Stimulated activated effector memory CD8-positive, alpha-beta T cell treated with anti-CD3 and anti-CD28 coated beads, Interleukin-12 subunit alpha, Interleukin-12 subunit beta, amount 100 ng/mL, for 72 hours (primary cell): ENCODE measurements around the gene DNAH10.

Experiments used
- ATAC-seq: fragments of 150-1000 bp; cut with Tn5 transposase; 2 replicates; pipeline ENCODE4 v1.10.0; 2021
- DNase-seq, 2 donors: peaks; one replicate each; pipeline ENCODE4 v3.0.0; 2021 to 2022; ENCODE audit warnings: low spot score in 2 of 2
- H3K27ac Mint-ChIP-seq: one replicate; pipeline ENCODE4 v1.8.0; 2022; ENCODE audit warnings: mild to moderate bottlenecking, mixed read lengths
- H3K36me3 Mint-ChIP-seq: one replicate; pipeline ENCODE4 v1.8.0; 2022; ENCODE audit warnings: mild to moderate bottlenecking, mixed read lengths
- H3K4me1 Mint-ChIP-seq: one replicate; pipeline ENCODE4 v1.8.0; 2022; ENCODE audit warnings: mixed read lengths
- H3K4me3 Mint-ChIP-seq: one replicate; pipeline ENCODE4 v1.8.0; 2022; ENCODE audit warnings: mild to moderate bottlenecking, mixed read lengths
- H3K9me3 Mint-ChIP-seq: one replicate; pipeline ENCODE4 v1.8.0; 2022; ENCODE audit warnings: mixed read lengths

Gene DNAH10

GRCh38 chr12:123839826-123840225, 77.7 kb downstream of the DNAH10 start:
- Mint-ChIP-seq H3K9me3 (no peaks in the 10 kb centered on the region), H3K4me3 (no peak overlapping the region), H3K4me1 (peaks cover 5% of the 10 kb centered on the region), H3K36me3 (no peaks in the 10 kb centered on the region), H3K27ac (no peak overlapping the region)
- no peak for ATAC-seq
- no peak for DNase-seq

GRCh38 chr12:123840765-123841425, 78.8 kb downstream of the DNAH10 start:
- Mint-ChIP-seq H3K4me1 (peaks cover 5% of the 10 kb centered on the region), H3K27ac (no peak overlapping the region), H3K9me3 (no peaks in the 10 kb centered on the region), H3K36me3 (no peaks in the 10 kb centered on the region), H3K4me3 (no peak overlapping the region)
- ATAC-seq (no peak), DNase-seq (no peak)

- Mint-ChIP-seq H3K4me1 (peaks cover 5% of the 10 kb centered on the region), H3K27ac (no peak overlapping the region), H3K9me3 (no peaks in the 10 kb centered on the region), H3K36me3 (no peaks in the 10 kb centered on the region), H3K4me3 (no peak overlapping the region)
- ATAC-seq (no peak), DNase-seq (no peak)
These were observed 82.0 kb downstream of the DNAH10 start for GRCh38 chr12:123843912-123844748.

- no peak for DNase-seq
- ATAC-seq = no peak
- no peaks in the 10 kb centered on the region for H3K9me3 Mint-ChIP-seq
- H3K36me3 Mint-ChIP-seq = no peaks in the 10 kb centered on the region
- H3K4me1 Mint-ChIP-seq = peaks cover 5% of the 10 kb centered on the region
- no peak overlapping the region for H3K27ac Mint-ChIP-seq
- no peak overlapping the region for H3K4me3 Mint-ChIP-seq
These were observed 83.8 kb downstream of the DNAH10 start for GRCh38 chr12:123845881-123846280.

GRCh38 chr12:123846340-123846739, 84.2 kb downstream of the DNAH10 start:
- DNase-seq = no peak
- Mint-ChIP-seq H3K36me3 (no peaks in the 10 kb centered on the region), H3K9me3 (no peaks in the 10 kb centered on the region), H3K4me1 (peaks cover 5% of the 10 kb centered on the region), H3K27ac (no peak overlapping the region), H3K4me3 (no peak overlapping the region)
- ATAC-seq = no peak

- no peak overlapping the region for H3K4me3 Mint-ChIP-seq
- H3K4me1 Mint-ChIP-seq = peaks cover 2% of the 10 kb centered on the region
- ATAC-seq = no peak
- H3K9me3 Mint-ChIP-seq = no peaks in the 10 kb centered on the region
- H3K27ac Mint-ChIP-seq = no peak overlapping the region
- no peaks in the 10 kb centered on the region for H3K36me3 Mint-ChIP-seq
- DNase-seq = no peak
These were observed 84.9 kb downstream of the DNAH10 start for GRCh38 chr12:123847019-123847418.

GRCh38 chr12:123847876-123848275, 85.8 kb downstream of the DNAH10 start:
- H3K9me3 Mint-ChIP-seq = no peaks in the 10 kb centered on the region
- no peaks in the 10 kb centered on the region for H3K4me1 Mint-ChIP-seq
- ATAC-seq = no peak
- no peak overlapping the region for H3K4me3 Mint-ChIP-seq
- no peaks in the 10 kb centered on the region for H3K36me3 Mint-ChIP-seq
- no peak for DNase-seq
- H3K27ac Mint-ChIP-seq = no peak overlapping the region

GRCh38 chr12:123849517-123849916, 87.4 kb downstream of the DNAH10 start:
- no peak overlapping the region for H3K4me3 Mint-ChIP-seq
- H3K27ac Mint-ChIP-seq = no peak overlapping the region
- no peaks in the 10 kb centered on the region for H3K4me1 Mint-ChIP-seq
- no peaks in the 10 kb centered on the region for H3K9me3 Mint-ChIP-seq
- no peak for DNase-seq
- no peaks in the 10 kb centered on the region for H3K36me3 Mint-ChIP-seq
- ATAC-seq = no peak

- no peaks in the 10 kb centered on the region for H3K9me3 Mint-ChIP-seq
- no peak for ATAC-seq
- no peaks in the 10 kb centered on the region for H3K36me3 Mint-ChIP-seq
- no peaks in the 10 kb centered on the region for H3K4me1 Mint-ChIP-seq
- H3K27ac Mint-ChIP-seq = peak overlapping the region; percentile 37
- no peak for DNase-seq
- no peak overlapping the region for H3K4me3 Mint-ChIP-seq
These were observed 88.4 kb downstream of the DNAH10 start for GRCh38 chr12:123850246-123851134.

GRCh38 chr12:123853396-123854070, 91.4 kb downstream of the DNAH10 start:
- no peaks in the 10 kb centered on the region for H3K9me3 Mint-ChIP-seq
- H3K4me3 Mint-ChIP-seq = no peak overlapping the region
- H3K36me3 Mint-ChIP-seq = no peaks in the 10 kb centered on the region
- no peaks in the 10 kb centered on the region for H3K4me1 Mint-ChIP-seq
- no peak for DNase-seq
- ATAC-seq = no peak
- H3K27ac Mint-ChIP-seq = no peak overlapping the region

GRCh38 chr12:123854232-123854631, 92.1 kb downstream of the DNAH10 start:
- Mint-ChIP-seq H3K27ac (no peak overlapping the region), H3K4me3 (no peak overlapping the region), H3K9me3 (no peaks in the 10 kb centered on the region), H3K36me3 (no peaks in the 10 kb centered on the region), H3K4me1 (no peaks in the 10 kb centered on the region)
- DNase-seq (no peak), ATAC-seq (no peak)

- Mint-ChIP-seq H3K4me3 (no peak overlapping the region), H3K9me3 (no peaks in the 10 kb centered on the region), H3K36me3 (no peaks in the 10 kb centered on the region), H3K4me1 (no peaks in the 10 kb centered on the region), H3K27ac (no peak overlapping the region)
- ATAC-seq = no peak
- DNase-seq = no peak
These were observed 92.8 kb downstream of the DNAH10 start for GRCh38 chr12:123854918-123855317.

GRCh38 chr12:123856681-123857080, 94.6 kb downstream of the DNAH10 start:
- DNase-seq (no peak), ATAC-seq (no peak)
- Mint-ChIP-seq H3K27ac (no peak overlapping the region), H3K9me3 (no peaks in the 10 kb centered on the region), H3K4me1 (no peaks in the 10 kb centered on the region), H3K36me3 (no peaks in the 10 kb centered on the region), H3K4me3 (no peak overlapping the region)

GRCh38 chr12:123858176-123858575, 96.1 kb downstream of the DNAH10 start:
- no peak for DNase-seq
- H3K27ac Mint-ChIP-seq = no peak overlapping the region
- H3K36me3 Mint-ChIP-seq = no peaks in the 10 kb centered on the region
- no peaks in the 10 kb centered on the region for H3K4me1 Mint-ChIP-seq
- ATAC-seq = no peak
- no peaks in the 10 kb centered on the region for H3K9me3 Mint-ChIP-seq
- H3K4me3 Mint-ChIP-seq = no peak overlapping the region

GRCh38 chr12:123859035-123859434, 96.9 kb downstream of the DNAH10 start:
- DNase-seq (no peak), ATAC-seq (no peak)
- H3K4me1 Mint-ChIP-seq = no peaks in the 10 kb centered on the region
- no peak overlapping the region for H3K4me3 Mint-ChIP-seq
- H3K9me3 Mint-ChIP-seq = no peaks in the 10 kb centered on the region
- H3K36me3 Mint-ChIP-seq = no peaks in the 10 kb centered on the region
- H3K27ac Mint-ChIP-seq = no peak overlapping the region
